GM21723 (cell line): ENCODE data around the gene TMEM117.
"Not testable (repeated sequence)": the region's sequence is repeated elsewhere in the genome, so short reads cannot be mapped to it uniquely, and the experiment has no call there.

Experiments used
- ATAC-seq: cut with Tn5 transposase; IDR thresholded peaks from one replicate; pipeline ENCODE4 v1.9.1; 2021; ENCODE audit warnings: mild to moderate bottlenecking, moderate library complexity; ENCODE audit not compliant: unreplicated experiment

The TMEM117 gene

GRCh38 chr12:44362947-44363346, 527.1 kb downstream of the TMEM117 start:
- ATAC-seq = no peak

DNA sequence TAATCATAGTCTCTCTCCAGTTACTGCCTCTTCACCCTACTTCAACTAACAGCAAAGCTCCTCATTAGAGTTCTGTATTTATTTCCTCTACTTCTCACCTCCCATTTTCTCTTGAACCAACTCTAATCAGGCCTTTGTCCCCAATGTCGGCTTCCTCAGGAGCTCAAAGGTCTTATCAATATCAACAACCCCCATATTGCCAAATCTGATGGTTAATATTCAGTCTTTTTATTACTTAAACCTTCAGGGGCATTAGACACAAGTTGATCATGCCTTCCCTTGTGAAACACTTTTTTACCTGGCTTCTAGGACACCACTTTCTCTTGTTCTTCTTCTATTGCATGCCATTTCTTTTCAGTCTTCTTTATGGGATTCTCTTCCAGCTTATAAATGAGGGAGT, 531.3 kb downstream of the TMEM117 start:
- ATAC-seq = no peak

DNA sequence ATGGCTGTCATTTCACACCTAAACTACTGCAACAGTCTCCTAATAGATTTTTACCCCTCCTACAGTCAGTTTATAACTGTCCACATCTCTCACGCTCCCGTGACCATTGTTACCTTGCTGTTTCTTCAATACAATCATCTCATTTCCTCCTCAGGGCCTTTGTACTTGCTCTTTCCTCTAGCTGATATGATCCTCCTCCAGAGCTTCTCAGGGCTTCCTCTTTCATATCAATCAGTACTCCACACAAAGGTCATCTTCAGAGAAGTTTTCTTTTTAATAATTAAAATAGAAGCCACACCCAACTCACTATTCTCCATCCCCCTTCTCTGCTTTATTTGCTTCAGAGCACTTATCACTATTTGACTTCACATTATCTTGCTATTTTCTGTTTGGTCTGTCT, 532.0 kb downstream of the TMEM117 start:
- ATAC-seq = no peak

GRCh38 chr12:44369998-44370397, 534.1 kb downstream of the TMEM117 start:
- no peak for ATAC-seq

DNA sequence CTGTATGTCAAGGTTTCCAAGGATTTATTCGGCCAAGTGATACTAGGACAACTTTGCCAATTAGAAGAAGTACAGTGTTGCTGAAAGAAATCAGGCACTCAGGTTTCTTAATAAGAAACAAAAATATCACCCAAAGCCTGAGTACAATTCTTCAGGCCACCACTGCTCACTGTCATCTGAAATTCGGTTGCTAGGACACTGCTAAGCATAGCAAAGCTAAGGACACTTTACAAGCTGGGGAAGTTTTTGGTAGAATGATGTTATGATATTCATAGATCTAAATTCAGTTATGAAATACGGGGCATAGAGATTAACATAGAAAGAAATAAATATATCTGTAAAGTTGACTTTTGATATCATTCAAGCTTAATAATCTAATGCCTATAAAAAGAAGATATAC, 535.1 kb downstream of the TMEM117 start:
- ATAC-seq = no peak

- ATAC-seq = no peak
Observed at GRCh38 chr12:44372259-44372658, 536.4 kb downstream of the TMEM117 start.

DNA sequence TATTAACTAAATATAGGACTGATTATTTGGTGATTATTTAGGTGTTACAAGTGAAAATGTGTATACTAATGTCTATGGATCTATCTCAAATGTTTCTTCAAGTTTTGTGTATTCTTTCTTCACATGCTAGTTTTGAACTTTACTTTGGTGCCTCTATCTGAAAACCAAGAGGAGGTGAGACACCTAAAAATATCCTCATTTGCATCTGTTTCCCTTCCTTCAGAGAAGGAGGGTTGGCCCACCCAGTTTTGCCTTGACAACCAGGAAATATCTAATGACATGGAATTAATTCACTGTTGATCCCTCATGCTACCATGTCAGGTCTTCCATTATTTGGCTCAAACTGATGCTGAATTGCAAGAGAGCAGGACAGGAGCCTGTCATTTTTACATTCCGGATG, 539.8 kb downstream of the TMEM117 start:
- ATAC-seq = no peak

- ATAC-seq = no peak
Observed at GRCh38 chr12:44377443-44378187, 541.7 kb downstream of the TMEM117 start.

DNA sequence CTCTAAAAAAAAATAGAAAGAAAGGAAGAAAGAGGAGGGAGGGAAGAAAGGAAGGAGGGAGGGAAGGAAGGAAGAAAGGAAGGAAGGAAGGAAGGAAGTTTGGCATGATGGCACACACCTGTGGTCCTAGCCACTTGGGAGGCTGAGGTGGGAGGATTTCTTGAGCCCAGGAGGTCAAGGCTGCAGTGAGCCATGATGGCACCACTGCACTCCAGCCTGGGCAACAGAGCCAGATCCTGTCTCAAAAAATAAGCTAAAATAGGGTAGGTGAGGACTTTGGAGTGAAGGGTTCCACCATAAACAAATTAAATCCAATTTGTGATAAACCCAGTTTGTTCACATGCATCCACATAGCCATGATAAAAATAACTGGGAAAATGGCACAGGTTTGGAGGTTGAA, 543.2 kb downstream of the TMEM117 start:
- not testable (repeated sequence) for ATAC-seq

DNA sequence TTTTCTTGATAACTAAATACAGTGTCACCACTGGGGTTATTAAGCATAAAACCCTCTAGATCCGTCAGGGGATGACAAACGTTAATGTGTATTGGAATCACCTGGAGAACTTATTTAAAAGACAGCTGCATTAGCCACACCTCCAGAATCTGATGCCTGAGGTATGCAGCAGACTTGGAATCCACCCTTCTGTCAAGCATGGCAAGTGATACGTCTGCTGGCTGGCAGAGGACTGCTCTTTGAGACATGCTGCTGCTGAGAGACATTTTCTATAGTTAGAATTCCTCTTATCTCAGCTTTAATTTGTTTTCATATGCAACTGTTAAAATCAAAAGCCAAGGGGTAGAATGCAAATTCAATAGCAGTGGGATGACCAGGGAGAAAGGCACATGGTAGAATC, 544.0 kb downstream of the TMEM117 start:
- no peak for ATAC-seq

DNA sequence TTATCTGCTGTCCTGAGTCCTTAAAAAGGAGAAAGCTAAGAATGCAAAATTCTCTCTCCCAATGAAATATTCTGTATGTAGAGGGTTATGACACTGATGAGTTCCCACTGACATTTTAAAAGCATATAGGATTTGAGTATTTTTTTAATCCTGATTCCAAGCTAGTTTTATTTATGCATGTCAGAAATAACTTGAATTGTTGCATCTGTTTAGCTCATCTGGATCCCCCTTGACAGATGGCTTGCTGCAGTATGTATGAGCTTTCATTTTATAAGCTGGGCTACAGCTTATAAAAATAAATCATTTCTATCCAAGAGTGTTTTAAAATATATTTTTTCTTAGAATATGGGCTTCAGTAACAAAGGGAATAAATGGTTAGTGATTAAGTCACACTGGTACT, 545.0 kb downstream of the TMEM117 start:
- ATAC-seq = no peak

DNA sequence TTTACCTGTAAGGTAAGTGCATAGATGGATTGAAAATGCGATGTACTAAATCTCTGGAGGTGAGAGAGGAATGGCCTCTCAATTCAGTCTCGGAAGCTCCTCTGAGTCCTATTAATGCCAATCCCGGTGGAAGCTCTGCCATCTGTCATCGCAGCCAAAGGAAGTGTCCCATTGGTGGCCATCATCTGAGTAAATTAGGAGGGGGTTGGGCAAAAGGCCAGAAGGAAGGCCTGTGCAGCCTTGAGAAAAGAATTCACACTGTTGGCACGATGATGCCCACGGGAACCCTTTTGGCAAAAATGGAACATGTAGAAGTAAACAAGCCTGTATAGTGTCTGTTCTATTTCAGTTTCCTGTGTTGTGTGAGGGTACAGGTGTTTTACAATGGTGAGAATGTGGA, 545.5 kb downstream of the TMEM117 start:
- no peak for ATAC-seq

GRCh38 chr12:44384136-44384535, 548.3 kb downstream of the TMEM117 start:
- no peak for ATAC-seq

- ATAC-seq = no peak
Observed at GRCh38 chr12:44385964-44386363, 550.1 kb downstream of the TMEM117 start.

GRCh38 chr12:44387581-44387980, 551.7 kb downstream of the TMEM117 start:
- no peak for ATAC-seq

GRCh38 chr12:44389038-44389437, 553.2 kb downstream of the TMEM117 start:
- ATAC-seq = no peak

- no peak for ATAC-seq
Observed at GRCh38 chr12:44389896-44390295, 554.0 kb downstream of the TMEM117 start.

GRCh38 chr12:44397631-44398030, 561.8 kb downstream of the TMEM117 start:
- ATAC-seq = no peak

DNA sequence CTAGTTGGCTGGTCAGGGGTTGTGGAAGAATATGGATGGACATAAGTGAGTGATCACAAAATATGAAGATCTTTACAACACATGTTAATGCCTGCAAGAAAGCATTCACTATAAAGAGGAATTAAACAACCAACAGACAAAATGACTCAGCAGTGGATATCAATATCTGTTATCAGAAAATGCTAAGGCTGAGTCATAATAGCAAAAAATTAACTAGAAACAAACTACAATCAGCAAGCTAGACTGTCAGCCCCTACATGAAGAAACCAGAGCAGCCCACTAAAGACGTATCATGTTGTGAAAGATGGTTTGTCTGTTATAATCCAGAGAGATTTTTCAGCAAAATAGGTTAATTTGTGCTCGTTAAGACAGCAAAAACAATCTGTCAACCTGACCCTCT, 567.3 kb downstream of the TMEM117 start:
- no peak for ATAC-seq

GRCh38 chr12:44405297-44405696, 569.4 kb downstream of the TMEM117 start:
- ATAC-seq = no peak

- no peak for ATAC-seq
Observed at GRCh38 chr12:44422559-44422958, 586.7 kb downstream of the TMEM117 start.

DNA sequence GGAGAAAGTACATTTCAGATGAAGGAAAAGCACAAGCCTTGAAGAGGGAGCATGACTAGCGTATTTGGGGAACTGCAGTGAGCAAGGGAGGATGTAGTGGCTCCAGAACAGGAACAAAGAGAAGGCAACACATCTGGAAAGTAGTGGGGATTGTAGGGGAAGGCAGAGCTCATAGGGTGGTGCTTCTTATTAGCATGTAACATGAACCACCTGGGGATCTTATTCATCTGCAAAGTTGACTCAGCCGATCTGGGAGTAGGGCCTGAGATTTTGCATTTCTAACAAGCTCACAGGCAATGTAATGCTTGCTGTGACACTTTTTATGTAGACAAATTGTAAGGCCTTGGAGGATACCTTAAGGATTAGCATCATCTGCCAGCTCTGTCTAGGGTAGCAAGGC, 592.9 kb downstream of the TMEM117 start:
- no peak for ATAC-seq

- peak; percentile 90 for ATAC-seq
Observed at GRCh38 chr12:44431647-44432343, 595.9 kb downstream of the TMEM117 start.
